Motor neuron (in vitro differentiated cells): ENCODE results near the gene TRIM41. TPM values are rescaled to one million over a fixed set of nuclear protein-coding genes. Genes with fewer than 3 reads are reported as not detected.

Source experiments
- ATAC-seq, 8 experiments: fragments of 200-7000 bp; cut with Tn5 transposase; replicated peaks in 6 of 8; 2 replicates each; pipeline ENCODE4 v1.8.0; 2021; ENCODE audit warnings: mild to moderate bottlenecking in 8 of 8, moderate library complexity in 8 of 8
- H3K27ac ChIP-seq, 2 donors: fragments of 250-450 bp; sonication (Bioruptor Pico); 2 replicates each; pipeline ENCODE4 v1.9.0; 2021; ENCODE audit warnings: antibody characterized with exemption in 2 of 2, mild to moderate bottlenecking in 2 of 2, moderate library complexity in 1 of 2
- H3K4me1 ChIP-seq, 2 donors: fragments of 250-450 bp; sonication (Bioruptor Pico); replicated peaks in 1 of 2; 2 replicates each; pipeline ENCODE4 v1.6.1; 2021; ENCODE audit warnings: antibody characterized with exemption in 2 of 2, mild to moderate bottlenecking in 2 of 2, moderate library complexity in 1 of 2
- H3K4me3 ChIP-seq, 5 donors: fragments of 250-450 bp; sonication (Bioruptor Pico); 2 replicates each; pipeline ENCODE4 v1.9.0; 2021; ENCODE audit warnings: antibody characterized with exemption in 5 of 5, mild to moderate bottlenecking in 5 of 5, moderate library complexity in 4 of 5
- WGBS, 10 experiments: fragments of 450-650 bp; shearing (Covaris generic); methylation state at CpG; one replicate each; pipeline ENCODE4 v1.0.0; 2022; 5-methylcytosine and 5-hydroxymethylcytosine counted together
- in situ Hi-C, 9 experiments: fragments of 400-800 bp; cut with MboI; loops; one replicate each; pipeline ENCODE4 v1.15.0; 2021; ENCODE audit warnings: low sequenced_read_pairs in 9 of 9, low pct_unique_long_range_greater_than_20kb in 2 of 9; ENCODE audit not compliant: unreplicated experiment in 9 of 9
- total RNA-seq, 8 experiments: library from RNA; unstranded; fragments of 300-600 nt; gene quantifications; 2 replicates each; pipeline versions ENCODE4 v1.2.3 to v1.2.4, GENCODE V29; 2022

Gene TRIM41
- total RNA-seq, 8 experiments from 2014 or later = 14.3 to 31.4 (median 24.2) TPM

DNA sequence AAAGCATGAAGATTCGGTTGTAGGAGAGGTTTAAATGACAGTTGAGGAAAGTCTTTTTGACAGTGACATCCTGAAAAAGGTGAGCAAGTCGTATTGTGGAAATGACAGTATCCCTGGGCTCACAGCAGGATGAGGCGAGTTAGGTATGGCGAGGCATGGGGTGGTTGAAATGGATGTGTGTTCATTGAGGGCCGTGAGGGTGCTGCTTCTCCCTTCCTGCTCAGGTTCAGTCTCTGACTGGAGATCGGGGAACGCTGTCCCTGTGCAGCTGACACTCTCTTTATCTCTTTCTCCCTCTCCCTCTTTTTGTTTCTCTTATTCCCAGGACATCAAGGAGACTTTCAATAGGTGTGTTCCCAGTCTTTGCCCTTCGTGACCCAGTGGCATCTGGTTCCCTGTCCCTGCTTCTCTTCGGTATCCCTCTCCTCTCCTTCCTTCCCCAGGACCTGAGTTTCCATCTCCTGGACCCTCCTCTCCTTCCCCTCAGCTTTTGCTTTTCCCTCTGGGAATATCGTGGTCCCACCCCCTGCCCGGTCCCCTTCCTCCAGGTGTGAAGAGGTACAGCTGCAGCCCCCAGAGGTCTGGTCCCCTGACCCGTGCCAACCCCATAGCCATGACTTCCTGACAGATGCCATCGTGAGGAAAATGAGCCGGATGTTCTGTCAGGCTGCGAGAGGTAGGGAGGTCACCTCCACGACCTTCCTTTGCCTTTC lies 10.2 kb downstream of the TRIM41 start:
- in situ Hi-C loops = no loop called here
- peak overlapping the region in 1 of 2 donors; percentile 36 for H3K27ac ChIP-seq
- peak in 2 of 8 experiments; percentile 5 for ATAC-seq
- no peak overlapping the region for H3K4me3 ChIP-seq
- WGBS, 10 experiments = 73 to 100% (median 82%) methylated on average over 1 to 11 of the region's 16 CpGs
- peaks cover 0 to 3% of the 10 kb centered on the region in 2 donors for H3K4me1 ChIP-seq

GRCh38 chr5:181233801-181234454 lies 10.8 kb downstream of the TRIM41 start:
- Histone ChIP-seq H3K4me1 (peaks cover 0 to 4% of the 10 kb centered on the region in 2 donors), H3K4me3 (no peak overlapping the region), H3K27ac (peak overlapping the region in 1 of 2 donors; percentile 36)
- in situ Hi-C loops = no loop called here
- ATAC-seq = peak in 7 of 8 experiments; percentile 4 to 27 (median 15)
- 100% methylated on average over 2 of the region's 24 CpGs; no CpG with 5 or more reads in 9 of the 10 experiments for WGBS, 10 experiments

- ATAC-seq = peak in 7 of 8 experiments; percentile 10 to 26 (median 15)
- in situ Hi-C loops = no loop called here
- Histone ChIP-seq H3K4me1 (peaks cover 0 to 4% of the 10 kb centered on the region in 2 donors), H3K27ac (peak overlapping the region in 1 of 2 donors; percentile 25), H3K4me3 (no peak overlapping the region)
- WGBS, 10 experiments = 70 to 100% (median 88%) methylated on average over 1 to 9 of the region's 22 CpGs; no CpG with 5 or more reads in 6 of the 10 experiments
Measured at GRCh38 chr5:181234455-181235306, 11.6 kb downstream of the TRIM41 start.

- peak in 7 of 8 experiments; percentile 1 to 50 (median 25) for ATAC-seq
- Histone ChIP-seq H3K27ac (peak overlapping the region in 1 of 2 donors; percentile 25), H3K4me1 (peaks cover 0 to 4% of the 10 kb centered on the region in 2 donors), H3K4me3 (no peak overlapping the region)
- in situ Hi-C loops = no loop called here
- 57 to 100% (median 80%) methylated on average over 1 to 4 of the region's 5 CpGs; no CpG with 5 or more reads in 2 of the 10 experiments for WGBS, 10 experiments
Measured at GRCh38 chr5:181235323-181235688, 12.2 kb downstream of the TRIM41 start.

DNA sequence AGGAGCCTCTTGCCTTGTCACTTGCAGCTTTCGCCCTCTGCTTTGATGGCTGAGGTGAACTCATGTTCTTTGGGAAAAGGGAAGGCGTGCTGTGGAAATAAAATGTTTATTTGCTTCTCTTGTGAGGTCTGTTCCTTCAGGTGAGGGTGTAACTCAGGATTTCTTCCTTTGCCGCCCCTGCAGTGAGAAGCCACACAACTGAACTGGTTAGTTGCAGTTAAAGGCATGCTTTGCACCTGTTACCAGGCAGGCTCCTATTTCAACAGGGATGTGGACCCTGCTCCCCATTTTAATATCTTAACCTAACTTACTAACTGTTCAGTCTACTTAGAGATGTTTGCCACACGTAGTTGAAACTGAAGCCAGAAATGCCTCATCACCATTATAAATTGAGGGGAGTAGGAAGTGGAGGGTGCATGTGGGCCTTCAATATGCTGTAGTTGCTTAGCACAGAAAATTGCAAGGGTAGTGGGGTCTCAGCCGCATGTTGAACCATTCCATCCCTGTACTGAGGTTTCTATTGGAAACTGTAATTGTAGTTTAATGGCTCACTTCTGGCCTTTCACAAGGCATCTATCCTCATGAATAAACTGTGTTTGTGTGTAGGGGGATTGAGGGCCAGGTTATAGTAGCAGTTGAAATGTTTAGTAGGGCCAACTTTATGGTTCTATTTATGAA lies 12.7 kb downstream of the TRIM41 start:
- ATAC-seq = peak in 4 of 8 experiments; percentile 3 to 69 (median 17)
- peaks cover 0 to 4% of the 10 kb centered on the region in 2 donors for H3K4me1 ChIP-seq
- no peak overlapping the region for H3K4me3 ChIP-seq
- H3K27ac ChIP-seq = peak overlapping the region in 1 of 2 donors; percentile 25
- in situ Hi-C loops = no loop called here
- 8 to 100% (median 91%) methylated on average over 1 to 3 of the region's 5 CpGs for WGBS, 10 experiments

DNA sequence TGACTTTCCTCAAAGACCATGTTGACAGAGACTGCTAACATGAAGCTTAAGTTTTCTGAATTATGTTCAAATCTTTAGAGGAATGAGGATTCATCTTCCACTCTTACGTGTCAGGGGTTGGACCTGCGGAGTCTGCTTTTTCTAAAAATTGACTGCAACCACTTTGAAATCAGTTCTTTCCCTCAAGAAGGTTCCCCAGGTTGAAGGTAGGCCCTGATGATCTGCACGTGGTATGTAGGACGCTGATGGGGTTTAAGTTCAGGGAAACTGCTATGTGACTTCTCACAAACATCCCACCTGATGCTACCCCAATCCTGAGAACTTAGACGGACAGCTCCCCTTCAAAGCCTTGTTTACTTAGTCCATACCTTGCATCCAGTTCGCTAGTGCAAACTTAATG lies 13.4 kb downstream of the TRIM41 start:
- ATAC-seq = no peak
- peaks cover under 1 to 4% of the 10 kb centered on the region in 2 donors for H3K4me1 ChIP-seq
- no peak overlapping the region for H3K4me3 ChIP-seq
- no peak overlapping the region for H3K27ac ChIP-seq
- in situ Hi-C loops = no loop called here
- 73 to 100% (median 87%) methylated on average over 1 to 6 of the region's 6 CpGs for WGBS, 10 experiments

DNA sequence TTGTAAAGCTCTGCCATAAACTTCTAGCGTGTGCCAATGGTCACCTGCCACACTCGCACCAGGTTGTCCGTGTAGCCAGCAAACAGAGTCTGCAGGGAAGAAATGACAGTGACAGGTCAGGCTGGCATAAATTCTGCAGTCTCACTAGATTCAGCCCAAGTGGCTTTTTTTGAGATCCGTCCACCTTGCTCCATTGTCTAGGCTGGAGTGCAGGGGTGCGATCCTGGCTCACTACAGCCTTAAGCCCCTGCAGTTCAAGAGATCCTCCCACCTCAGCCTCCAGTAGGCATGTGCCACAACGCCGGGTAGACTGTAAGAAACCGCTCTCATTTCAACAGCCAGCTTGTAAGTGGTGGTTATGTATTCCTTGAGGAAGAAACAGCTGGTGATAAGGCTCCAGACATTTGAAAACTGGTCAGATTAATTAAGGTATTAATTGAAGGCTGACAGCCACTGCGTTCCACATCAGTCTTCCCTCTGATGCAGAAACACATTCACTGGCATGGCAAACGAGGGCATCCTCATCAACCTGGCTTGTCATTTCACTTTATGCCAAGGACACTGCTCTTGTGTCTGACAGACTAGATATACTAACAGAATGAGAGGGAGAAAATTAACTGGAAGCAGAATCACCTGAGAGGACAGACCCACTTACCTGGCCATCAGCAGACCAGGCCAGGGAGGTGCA lies 14.0 kb downstream of the TRIM41 start:
- H3K4me1 ChIP-seq = peaks cover 6 to 10% of the 10 kb centered on the region in 2 donors
- H3K4me3 ChIP-seq = no peak overlapping the region
- no peak overlapping the region for H3K27ac ChIP-seq
- ATAC-seq = no peak
- in situ Hi-C loops = no loop called here
- 75 to 100% (median 96%) methylated on average over 1 to 10 of the region's 10 CpGs; no CpG with 5 or more reads in 1 of the 10 experiments for WGBS, 10 experiments

DNA sequence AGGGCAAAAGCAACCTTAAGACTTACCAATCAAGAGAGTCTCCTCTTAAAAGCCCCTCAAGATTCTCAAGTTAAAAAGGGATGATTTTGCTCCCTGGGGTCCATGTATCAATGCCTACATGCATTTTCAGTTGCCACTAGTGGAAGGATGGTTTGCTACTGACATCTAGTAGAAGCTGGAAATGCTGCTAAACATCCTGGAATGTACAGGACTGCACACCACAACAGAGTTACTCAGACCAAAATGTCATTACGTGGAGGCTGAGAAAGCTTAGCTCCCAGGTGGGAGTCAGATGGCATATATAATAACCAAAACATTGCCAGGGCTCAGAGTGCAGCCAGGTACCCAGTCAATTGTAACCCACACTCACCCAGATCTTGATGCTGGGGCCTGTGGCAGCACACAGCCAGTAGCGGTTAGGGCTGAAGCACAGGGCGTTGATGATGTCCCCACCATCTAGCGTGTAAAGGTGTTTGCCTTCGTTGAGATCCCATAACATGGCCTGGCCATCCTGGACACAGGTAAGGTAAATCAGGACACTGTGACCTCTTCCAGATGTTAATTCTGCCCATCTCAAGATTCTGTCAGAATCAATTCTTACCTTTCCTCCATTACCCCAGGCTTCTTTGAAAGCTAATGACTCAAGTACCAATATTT lies 14.8 kb downstream of the TRIM41 start:
- Histone ChIP-seq H3K4me3 (no peak overlapping the region), H3K4me1 (peaks cover 8 to 16% of the 10 kb centered on the region in 2 donors), H3K27ac (no peak overlapping the region)
- in situ Hi-C loops = no loop called here
- ATAC-seq = no peak
- 83 to 100% (median 96%) methylated on average over 1 to 5 of the region's 5 CpGs; no CpG with 5 or more reads in 3 of the 10 experiments for WGBS, 10 experiments

GRCh38 chr5:181239062-181239663 lies 16.1 kb downstream of the TRIM41 start:
- H3K4me1 ChIP-seq = peaks cover 8 to 16% of the 10 kb centered on the region in 2 donors
- H3K4me3 ChIP-seq = no peak overlapping the region
- H3K27ac ChIP-seq = no peak overlapping the region
- in situ Hi-C loops = no loop called here
- WGBS, 10 experiments = 73 to 100% (median 100%) methylated on average over 1 to 9 of the region's 9 CpGs; no CpG with 5 or more reads in 3 of the 10 experiments
- ATAC-seq = no peak

- in situ Hi-C loops = no loop called here
- peak in 4 of 8 experiments; percentile 3 to 9 (median 4) for ATAC-seq
- peak overlapping the region in 1 of 2 donors; percentile 24 for H3K27ac ChIP-seq
- H3K4me3 ChIP-seq = peak overlapping the region; percentile 69 to 84 (median 71)
- H3K4me1 ChIP-seq = peaks cover 20 to 27% of the 10 kb centered on the region in 2 donors
- WGBS, 10 experiments = 0 to 100% (median 57%) methylated on average over 1 to 6 of the region's 6 CpGs; no CpG with 5 or more reads in 1 of the 10 experiments
Measured at GRCh38 chr5:181241393-181241975, 18.4 kb downstream of the TRIM41 start.

DNA sequence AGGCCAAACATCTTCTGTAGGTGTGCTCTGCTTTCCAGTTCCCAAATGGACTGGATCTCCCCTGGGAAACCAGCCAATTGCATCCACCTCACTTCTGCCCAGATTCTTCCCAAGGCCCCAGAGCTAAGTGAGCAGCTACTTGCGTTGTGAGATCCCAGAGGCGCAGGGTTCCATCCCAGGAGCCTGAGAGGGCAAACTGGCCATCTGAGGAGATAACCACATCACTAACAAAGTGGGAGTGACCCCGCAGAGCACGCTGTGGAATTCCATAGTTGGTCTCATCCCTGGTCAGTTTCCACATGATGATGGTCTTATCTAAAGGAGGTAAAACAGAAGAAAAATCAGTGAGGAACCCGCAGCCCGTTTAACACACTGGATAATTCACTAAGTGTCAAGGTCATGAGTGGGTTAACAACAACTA lies 19.0 kb downstream of the TRIM41 start:
- 15 to 92% (median 68%) methylated on average over 2 to 6 of the region's 6 CpGs; no CpG with 5 or more reads in 4 of the 10 experiments for WGBS, 10 experiments
- Histone ChIP-seq H3K27ac (peak overlapping the region in 1 of 2 donors; percentile 24), H3K4me1 (peaks cover 20 to 27% of the 10 kb centered on the region in 2 donors), H3K4me3 (peak overlapping the region; percentile 69 to 84 (median 71))
- in situ Hi-C loops = no loop called here
- ATAC-seq = no peak
